Karpas-422 (cell line): Measurements from ENCODE around the gene FOXO6. TPM values are rescaled to one million over a fixed set of nuclear protein-coding genes. Genes with fewer than 3 reads are reported as not detected.

Experiments
- DNase-seq: peaks from one replicate; pipeline ENCODE4 v3.0.0-alpha.2; 2015
- H2AFZ ChIP-seq: fragments of 200-600 bp; sonication (generic); 2 replicates; pipeline ENCODE4 v1.6.1; 2014; ENCODE audit warnings: antibody characterized with exemption, low read length, mixed read lengths
- H3K27ac ChIP-seq: fragments of 200-600 bp; sonication (generic); 2 replicates; pipeline ENCODE4 v1.5.1; 2014; ENCODE audit warnings: mild to moderate bottlenecking, low read length, moderate library complexity
- H3K27me3 ChIP-seq: fragments of 200-600 bp; sonication (generic); 2 replicates; pipeline ENCODE4 v1.6.1; 2014; ENCODE audit warnings: low read length, mixed read lengths
- H3K36me3 ChIP-seq: fragments of 200-600 bp; sonication (generic); 2 replicates; pipeline ENCODE4 v1.6.1; 2014; ENCODE audit warnings: low read length, mixed read lengths; ENCODE audit not compliant: insufficient read depth
- H3K4me1 ChIP-seq: fragments of 200-600 bp; sonication (generic); 2 replicates; pipeline ENCODE4 v1.6.1; 2014; ENCODE audit warnings: mild to moderate bottlenecking, low read length, mixed read lengths
- H3K4me2 ChIP-seq: fragments of 200-600 bp; sonication (generic); 2 replicates; pipeline ENCODE4 v1.6.1; 2014; ENCODE audit warnings: low read length, low read depth, mild to moderate bottlenecking; ENCODE audit not compliant: poor library complexity, severe bottlenecking
- H3K4me3 ChIP-seq: fragments of 200-600 bp; sonication (generic); 2 replicates; pipeline ENCODE4 v1.5.1; 2014; ENCODE audit warnings: mild to moderate bottlenecking, antibody characterized with exemption, low read length, mixed read lengths
- H3K79me2 ChIP-seq: fragments of 200-600 bp; sonication (generic); 2 replicates; pipeline ENCODE4 v1.6.1; 2014; ENCODE audit warnings: mild to moderate bottlenecking, low read length, mixed read lengths
- H3K9ac ChIP-seq: fragments of 200-600 bp; sonication (generic); 2 replicates; pipeline ENCODE4 v1.6.0; 2014; ENCODE audit warnings: low read length
- H3K9me2 ChIP-seq: fragments of 200-600 bp; sonication (generic), shearing (Covaris generic); replicated peaks from 2 replicates; pipeline ENCODE4 v1.6.0; 2014; ENCODE audit warnings: mild to moderate bottlenecking, low read length, moderate library complexity; ENCODE audit not compliant: insufficient read depth
- H3K9me3 ChIP-seq: fragments of 300-700, 200-600 bp; sonication (generic); 2 replicates; pipeline ENCODE4 v1.6.1; 2014; ENCODE audit warnings: low read length, mixed read lengths
- H4K20me1 ChIP-seq: fragments of 200-600 bp; sonication (generic); 2 replicates; pipeline ENCODE4 v1.6.1; 2014; ENCODE audit warnings: mild to moderate bottlenecking, antibody characterized with exemption, low read length, low read depth; ENCODE audit not compliant: insufficient read depth
- total RNA-seq: library from RNA; depleted of rRNA; stranded (reverse); fragments of >200 nt; shearing (Covaris generic); gene quantifications from 2 replicates; pipeline ENCODE4 v1.2.3, GENCODE V29; 2014; ENCODE audit warnings: low replicate concordance

The FOXO6 gene
- total RNA-seq, 1 experiment from 2014 or later = not detected

DNA sequence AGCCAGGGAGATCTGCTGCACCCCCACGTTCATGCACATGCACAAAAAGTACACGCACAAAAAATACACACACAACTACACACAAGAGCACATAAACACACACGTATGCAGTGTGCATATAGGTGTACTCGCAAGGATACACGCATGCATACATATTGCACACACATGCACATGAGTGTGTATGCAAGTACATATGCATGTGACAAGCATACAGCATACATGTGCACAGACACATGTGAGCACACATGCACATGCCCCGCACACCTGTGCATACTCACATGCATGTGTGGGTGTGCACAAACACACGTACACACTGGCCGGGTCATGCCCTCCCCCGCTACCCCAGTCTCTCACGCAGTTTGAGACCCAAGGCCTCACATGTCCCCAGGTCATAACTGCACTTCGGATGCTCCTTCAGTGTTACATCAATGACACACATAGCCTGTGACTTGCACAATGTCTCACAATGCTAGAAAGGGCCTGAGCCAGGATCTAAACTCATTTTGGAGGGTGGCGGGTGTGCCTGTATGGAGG is 52.6 kb downstream of the FOXO6 start:
- H3K9ac ChIP-seq = no peak overlapping the region
- H3K4me2 ChIP-seq = no peak overlapping the region
- H3K36me3 ChIP-seq = no peaks in the 10 kb centered on the region
- DNase-seq = no peak
- H4K20me1 ChIP-seq = no peaks in the 10 kb centered on the region
- no peaks in the 10 kb centered on the region for H3K27me3 ChIP-seq
- no peaks in the 10 kb centered on the region for H3K9me3 ChIP-seq
- H3K4me1 ChIP-seq = peaks cover 22% of the 10 kb centered on the region
- no peak overlapping the region for H3K27ac ChIP-seq
- no peak overlapping the region for H2AFZ ChIP-seq
- H3K9me2 ChIP-seq = no peaks in the 10 kb centered on the region
- no peak overlapping the region for H3K4me3 ChIP-seq
- H3K79me2 ChIP-seq = no peaks in the 10 kb centered on the region

DNA sequence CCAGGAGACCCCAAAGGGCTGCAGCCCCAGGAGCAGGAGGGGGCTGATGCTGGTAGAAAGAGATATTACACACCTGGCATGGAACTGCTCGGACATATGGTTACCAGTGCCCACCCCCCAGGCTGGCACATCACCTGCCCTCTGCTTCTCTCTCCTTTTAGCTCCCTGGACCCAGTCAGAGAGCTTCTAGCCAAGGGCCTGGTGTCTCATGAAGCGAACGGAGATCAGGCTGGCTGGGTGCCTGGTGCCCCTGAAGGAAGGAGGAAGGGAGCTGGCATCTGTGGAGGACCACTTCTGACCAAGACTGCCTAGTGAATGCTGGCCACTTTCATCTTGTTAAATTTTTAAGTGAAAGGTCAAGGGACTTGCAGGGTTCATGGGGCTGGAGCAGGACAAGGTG is 53.1 kb downstream of the FOXO6 start:
- Histone ChIP-seq H3K36me3 (no peaks in the 10 kb centered on the region), H3K27me3 (no peaks in the 10 kb centered on the region), H3K4me1 (peaks cover 22% of the 10 kb centered on the region), H2AFZ (no peak overlapping the region), H3K27ac (no peak overlapping the region), H4K20me1 (no peaks in the 10 kb centered on the region), H3K4me3 (no peak overlapping the region), H3K79me2 (no peaks in the 10 kb centered on the region), H3K9me2 (no peaks in the 10 kb centered on the region), H3K9ac (no peak overlapping the region), H3K4me2 (no peak overlapping the region), H3K9me3 (no peaks in the 10 kb centered on the region)
- no peak for DNase-seq

DNA sequence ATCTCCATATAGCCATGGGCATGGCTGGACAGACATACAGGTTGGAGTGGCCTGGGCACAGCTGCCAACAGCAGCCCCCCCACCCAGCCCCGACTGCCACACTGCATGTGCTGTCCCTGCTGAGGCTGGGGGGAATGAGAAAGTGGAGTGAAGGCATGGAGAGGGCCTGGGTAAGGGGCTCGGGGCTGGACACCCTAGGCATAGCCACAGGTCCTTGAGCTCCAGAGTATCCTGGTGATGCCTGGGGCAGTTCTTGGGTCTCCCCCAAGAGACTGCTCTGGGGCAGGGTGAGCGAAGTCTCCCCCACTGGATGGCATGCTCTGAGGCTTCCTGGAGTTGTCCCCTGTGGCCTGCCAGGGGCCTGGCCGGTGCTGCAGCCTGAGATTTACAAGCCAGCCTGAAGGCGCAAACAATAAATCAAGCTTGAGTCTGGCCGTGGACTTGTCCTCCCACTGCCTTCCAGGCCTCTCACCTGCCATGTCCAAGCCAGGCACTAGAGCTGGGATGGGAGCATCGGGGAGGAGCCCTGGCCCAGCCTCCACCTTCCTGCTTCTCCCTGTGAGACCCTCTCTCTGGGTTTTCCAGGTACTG is 53.6 kb downstream of the FOXO6 start:
- no peak overlapping the region for H3K4me3 ChIP-seq
- H3K79me2 ChIP-seq = no peaks in the 10 kb centered on the region
- no peaks in the 10 kb centered on the region for H3K9me2 ChIP-seq
- H3K4me1 ChIP-seq = peaks cover 22% of the 10 kb centered on the region
- H3K4me2 ChIP-seq = no peak overlapping the region
- no peaks in the 10 kb centered on the region for H4K20me1 ChIP-seq
- no peak for DNase-seq
- H3K36me3 ChIP-seq = no peaks in the 10 kb centered on the region
- no peaks in the 10 kb centered on the region for H3K9me3 ChIP-seq
- H3K27me3 ChIP-seq = no peaks in the 10 kb centered on the region
- H3K9ac ChIP-seq = no peak overlapping the region
- H2AFZ ChIP-seq = no peak overlapping the region
- no peak overlapping the region for H3K27ac ChIP-seq

DNA sequence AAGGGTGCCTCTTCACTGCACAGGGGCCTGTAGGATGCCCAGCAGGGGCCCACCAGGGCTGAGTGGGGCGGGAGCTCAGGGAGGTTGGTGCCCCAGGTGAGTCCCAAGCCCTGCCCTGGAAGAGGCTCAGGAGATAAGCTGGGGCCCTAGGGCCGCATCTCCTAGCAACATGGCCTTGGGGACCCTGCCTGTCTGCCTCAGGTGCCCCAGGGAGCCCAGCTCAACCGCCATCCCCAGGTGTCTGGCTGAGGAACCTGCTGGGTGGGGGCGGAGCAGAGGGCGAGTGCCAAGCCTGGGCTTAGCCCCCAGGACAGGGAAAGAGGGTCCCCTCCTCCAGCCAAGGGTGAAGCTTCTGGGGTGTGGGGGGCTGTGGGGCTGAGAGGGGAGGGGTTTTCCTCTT is 54.8 kb downstream of the FOXO6 start:
- Histone ChIP-seq H3K4me1 (peaks cover 22% of the 10 kb centered on the region), H3K9ac (0 out of 2 replicates have a peak overlapping the region, but pooled peaks have one; percentile 9), H3K4me3 (no peak overlapping the region; the same call in 1 of the 2 replicates), H2AFZ (no peak overlapping the region), H3K36me3 (no peaks in the 10 kb centered on the region), H3K4me2 (peak overlapping the region; percentile 30), H3K9me2 (no peaks in the 10 kb centered on the region), H3K79me2 (no peaks in the 10 kb centered on the region), H3K27me3 (no peaks in the 10 kb centered on the region), H4K20me1 (no peaks in the 10 kb centered on the region), H3K9me3 (no peaks in the 10 kb centered on the region), H3K27ac (no peak overlapping the region)
- DNase-seq = peak; percentile 45

DNA sequence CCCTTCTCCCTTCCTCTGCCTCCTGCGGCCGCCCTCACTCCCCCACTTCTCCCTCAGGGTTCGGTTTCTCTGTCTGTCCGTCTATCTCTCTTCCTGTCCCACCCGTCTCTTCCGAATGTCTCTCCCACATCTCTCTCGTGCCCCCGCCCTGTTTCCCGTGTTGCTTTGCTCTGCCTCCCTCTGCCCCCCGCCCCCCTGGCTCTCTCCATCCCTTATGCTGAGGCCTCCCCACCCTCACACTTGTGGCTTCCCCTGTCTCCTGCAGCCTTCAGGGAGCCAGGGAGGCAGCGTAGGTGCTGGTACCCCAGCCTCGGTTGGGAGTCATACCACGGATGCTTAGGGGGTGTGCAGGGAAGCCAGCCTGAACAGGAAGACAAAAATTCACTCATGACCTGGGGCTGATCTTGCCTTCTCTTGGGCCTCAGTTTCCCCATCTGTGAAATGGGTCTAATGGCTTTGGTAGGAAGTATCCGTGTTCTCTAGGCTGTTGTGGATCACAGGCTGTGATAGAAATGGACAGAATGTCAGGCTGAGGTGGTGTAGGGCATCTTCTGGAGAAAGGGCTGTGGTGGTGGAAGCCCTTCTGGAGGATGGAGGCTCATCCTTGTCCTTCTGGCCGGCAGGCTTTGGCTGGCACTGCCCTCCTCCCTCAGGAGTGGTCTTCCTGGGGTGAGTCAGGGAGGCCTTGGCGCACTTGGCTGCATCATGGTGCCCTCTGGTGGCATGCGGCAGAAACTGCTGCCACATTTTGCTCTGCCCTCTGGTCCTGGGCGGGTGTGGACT is 55.5 kb downstream of the FOXO6 start:
- Histone ChIP-seq H2AFZ (no peak overlapping the region), H3K27me3 (no peaks in the 10 kb centered on the region), H3K4me2 (no peak overlapping the region), H3K4me1 (peaks cover 22% of the 10 kb centered on the region), H3K9ac (no peak overlapping the region), H3K79me2 (no peaks in the 10 kb centered on the region), H3K9me3 (no peaks in the 10 kb centered on the region), H3K9me2 (no peaks in the 10 kb centered on the region), H3K36me3 (no peaks in the 10 kb centered on the region), H3K27ac (no peak overlapping the region), H4K20me1 (no peaks in the 10 kb centered on the region), H3K4me3 (no peak overlapping the region)
- peak; percentile 83 for DNase-seq

DNA sequence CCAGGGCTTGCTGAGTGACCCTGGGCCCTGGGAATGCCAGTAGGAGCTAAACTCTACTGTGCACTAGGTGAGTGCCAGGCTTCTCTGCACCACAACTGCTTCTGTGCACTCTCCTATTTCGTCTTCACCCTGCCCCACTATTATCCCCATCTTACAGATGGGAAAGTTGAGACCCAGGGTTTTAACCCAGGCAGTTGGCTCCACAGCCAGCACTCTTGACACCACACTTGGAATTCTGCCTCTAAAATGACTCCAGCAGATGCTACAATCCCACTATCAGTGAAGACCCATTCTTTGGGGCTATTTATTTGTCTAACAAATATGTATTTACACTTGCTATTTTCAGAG is 56.1 kb downstream of the FOXO6 start:
- H3K27me3 ChIP-seq = no peaks in the 10 kb centered on the region
- H3K9me2 ChIP-seq = no peaks in the 10 kb centered on the region
- H3K4me3 ChIP-seq = no peak overlapping the region
- H3K79me2 ChIP-seq = no peaks in the 10 kb centered on the region
- peaks cover 22% of the 10 kb centered on the region for H3K4me1 ChIP-seq
- H3K9ac ChIP-seq = no peak overlapping the region
- no peak overlapping the region for H3K4me2 ChIP-seq
- H4K20me1 ChIP-seq = no peaks in the 10 kb centered on the region
- H3K27ac ChIP-seq = no peak overlapping the region
- no peak for DNase-seq
- no peaks in the 10 kb centered on the region for H3K36me3 ChIP-seq
- H2AFZ ChIP-seq = no peak overlapping the region
- H3K9me3 ChIP-seq = no peaks in the 10 kb centered on the region

DNA sequence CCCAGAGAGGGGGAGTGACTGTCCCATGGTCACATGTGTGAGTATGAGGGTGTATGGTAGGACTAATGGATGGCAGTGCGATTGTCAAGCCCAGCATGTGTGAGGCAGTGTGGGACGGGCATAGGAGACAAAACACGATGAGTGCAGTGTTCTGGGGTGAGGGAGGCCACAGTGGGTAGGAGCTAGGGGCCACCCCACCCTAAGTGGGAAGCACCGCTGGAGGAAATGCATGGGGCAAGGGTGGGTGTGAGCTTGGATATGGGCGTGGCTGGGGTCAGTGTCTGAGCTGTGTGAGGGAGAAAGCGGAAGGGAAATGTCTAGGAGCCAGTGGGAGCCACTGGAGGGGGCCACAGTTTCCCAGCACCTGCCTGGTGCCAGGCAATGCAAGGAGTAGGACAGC is 56.5 kb downstream of the FOXO6 start:
- H3K9ac ChIP-seq = no peak overlapping the region
- H2AFZ ChIP-seq = no peak overlapping the region
- H3K4me2 ChIP-seq = no peak overlapping the region

DNA sequence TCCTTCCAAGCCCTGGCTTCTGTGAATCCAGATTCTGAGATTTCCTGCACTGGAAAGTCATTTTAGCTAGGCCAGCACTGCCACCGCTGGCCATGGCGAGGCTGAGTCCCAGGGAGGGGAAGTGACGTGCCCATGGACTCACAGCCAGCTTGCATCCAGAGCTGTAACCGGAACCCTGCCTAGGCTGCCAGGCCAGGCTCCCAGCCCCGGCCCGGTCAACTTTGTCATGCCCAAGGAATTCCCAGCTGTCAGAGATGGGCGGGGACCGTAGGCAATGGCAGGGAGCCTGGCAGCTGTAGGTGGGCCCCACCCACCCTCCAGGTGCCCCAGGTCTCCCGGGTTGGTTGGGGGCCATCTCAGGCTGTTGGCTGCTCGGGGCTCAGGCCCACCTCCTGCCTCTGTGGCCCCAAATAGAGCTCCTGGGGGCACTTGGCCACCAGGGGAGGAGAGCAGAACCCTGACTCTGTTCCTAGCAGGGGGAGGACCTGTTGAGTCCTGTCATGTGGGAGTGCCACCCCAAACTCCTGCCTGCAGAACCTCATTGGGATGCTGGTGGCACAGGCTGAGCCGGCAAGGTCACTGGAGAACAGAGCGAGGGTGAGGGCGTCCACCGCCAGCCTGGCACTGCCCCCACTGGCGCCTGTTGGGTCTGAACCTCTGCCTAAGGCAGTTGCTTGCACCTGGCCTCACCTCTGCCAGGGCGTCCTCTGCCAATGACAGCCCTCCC is 57.8 kb downstream of the FOXO6 start:
- Histone ChIP-seq H3K9me2 (no peaks in the 10 kb centered on the region), H4K20me1 (no peaks in the 10 kb centered on the region), H2AFZ (no peak overlapping the region), H3K27ac (no peak overlapping the region), H3K4me1 (peaks cover 22% of the 10 kb centered on the region), H3K79me2 (no peaks in the 10 kb centered on the region), H3K27me3 (no peaks in the 10 kb centered on the region), H3K4me2 (no peak overlapping the region), H3K9ac (no peak overlapping the region), H3K4me3 (no peak overlapping the region), H3K36me3 (no peaks in the 10 kb centered on the region), H3K9me3 (no peaks in the 10 kb centered on the region)
- DNase-seq = no peak

More for the DNA sequence above, 56.5 kb downstream of the FOXO6 start:
- no peaks in the 10 kb centered on the region for H3K9me2 ChIP-seq
- DNase-seq = no peak
- H3K27ac ChIP-seq = no peak overlapping the region
- no peak overlapping the region for H3K4me3 ChIP-seq
- H4K20me1 ChIP-seq = no peaks in the 10 kb centered on the region
- H3K27me3 ChIP-seq = no peaks in the 10 kb centered on the region
- H3K79me2 ChIP-seq = no peaks in the 10 kb centered on the region
- peaks cover 22% of the 10 kb centered on the region for H3K4me1 ChIP-seq
- no peaks in the 10 kb centered on the region for H3K9me3 ChIP-seq
- no peaks in the 10 kb centered on the region for H3K36me3 ChIP-seq
